H1 (cell line): Measurements from ENCODE around the gene FOXK1. TPM values are rescaled to one million over a fixed set of nuclear protein-coding genes. Genes with fewer than 3 reads are reported as not detected.

Experiments
- CTCF ChIA-PET: fragments of 300-600 bp; sonication (Branson Sonifier 250); formaldehyde crosslinking; loops from one replicate; lab custom pipeline; 2021; ENCODE audit not compliant: partially characterized antibody; lab: Charles Lee
- POLR2A ChIA-PET: fragments of 300-600 bp; sonication (Branson Sonifier 250); formaldehyde crosslinking; loops from one replicate; lab custom pipeline; 2021; ENCODE audit warnings: inconsistent platforms; ENCODE audit not compliant: partially characterized antibody; lab: Charles Lee
- DNase-seq, 2 experiments: peaks; one replicate each; pipeline versions ENCODE4 v3.0.0 to v3.0.0-alpha.2; 2010 to 2022; ENCODE audit warnings: low spot score in 2 of 2, low read depth in 1 of 2, mixed read lengths in 1 of 2
- FAIRE-seq: peaks from 2 replicates; lab custom pipeline; 2011; peaks lifted over from hg19 to GRCh38; lab: Jason Lieb, UNC
- H2AFZ ChIP-seq: 2 replicates; pipeline ENCODE4 v1.8.1; 2012; ENCODE audit warnings: low read length, inconsistent platforms
- H2AK5ac ChIP-seq: 2 replicates; pipeline ENCODE4 v1.6.1; 2013; ENCODE audit warnings: low read depth, low read length
- H2BK120ac ChIP-seq: replicated peaks from 2 replicates; pipeline ENCODE3; 2013; ENCODE audit warnings: low read depth, low read length, inconsistent platforms
- H2BK12ac ChIP-seq: 2 replicates; pipeline ENCODE4 v1.6.1; 2013; ENCODE audit warnings: low read depth, low read length
- H2BK15ac ChIP-seq: 2 replicates; pipeline ENCODE4 v1.6.1; 2013; ENCODE audit warnings: low read length
- H2BK20ac ChIP-seq: 2 replicates; pipeline ENCODE4 v1.6.1; 2013; ENCODE audit warnings: low read length
- H2BK5ac ChIP-seq: 2 replicates; pipeline ENCODE4 v1.6.1; 2013; ENCODE audit warnings: low read depth, low read length
- H3K14ac ChIP-seq: 2 replicates; pipeline ENCODE4 v1.6.1; 2013; ENCODE audit warnings: inconsistent platforms; ENCODE audit not compliant: insufficient read length
- H3K18ac ChIP-seq: 2 replicates; pipeline ENCODE4 v1.6.1; 2013; ENCODE audit warnings: low read length; ENCODE audit errors: extremely low read depth
- H3K23ac ChIP-seq: 2 replicates; pipeline ENCODE4 v1.6.1; 2013; ENCODE audit warnings: inconsistent platforms; ENCODE audit not compliant: insufficient read length
- H3K23me2 ChIP-seq: 2 replicates; pipeline ENCODE4 v1.6.1; 2013; ENCODE audit warnings: low read depth, low read length
- H3K27ac ChIP-seq: 2 replicates; pipeline ENCODE4 v1.6.1; 2011; ENCODE audit warnings: low read depth, low read length, inconsistent platforms
- H3K27me3 ChIP-seq, 4 experiments: replicated peaks in 1 of 4; 1 replicate in 1 of 4; 2 replicates in 3 of 4; pipeline versions ENCODE4 v1.6.1 to v1.8.1; 2011 to 2013; ENCODE audit warnings: low read length in 3 of 4, mild to moderate bottlenecking in 3 of 4, inconsistent platforms in 2 of 4, mixed read lengths in 2 of 4, moderate library complexity in 1 of 4; ENCODE audit not compliant: control insufficient read depth in 3 of 4, insufficient read depth in 3 of 4; ENCODE audit errors: extremely low read depth in 1 of 4
- H3K36me3 ChIP-seq, 4 experiments: 2 replicates each; pipeline versions ENCODE4 v1.6.1 to v1.8.1; 2011 to 2013; ENCODE audit warnings: mild to moderate bottlenecking in 4 of 4, low read length in 3 of 4, moderate library complexity in 2 of 4, control low read depth in 1 of 4, inconsistent platforms in 1 of 4; ENCODE audit not compliant: insufficient read depth in 4 of 4, control insufficient read depth in 2 of 4
- H3K4ac ChIP-seq: replicated peaks from 2 replicates; pipeline ENCODE3; 2013; ENCODE audit warnings: low read length, low read depth, mixed read lengths, inconsistent platforms; ENCODE audit not compliant: insufficient read length
- H3K4me1 ChIP-seq, 4 experiments: replicated peaks in 1 of 4; 1 replicate in 1 of 4; 2 replicates in 3 of 4; pipeline versions ENCODE4 v1.6.1 to v1.8.1; 2011 to 2013; ENCODE audit warnings: low read length in 3 of 4, inconsistent platforms in 2 of 4, mixed read lengths in 1 of 4; ENCODE audit not compliant: insufficient read depth in 4 of 4, control insufficient read depth in 3 of 4
- H3K4me2 ChIP-seq, 2 experiments: 2 replicates each; pipeline versions ENCODE4 v1.6.1 to v1.8.1; 2011 to 2013; ENCODE audit warnings: low read depth in 2 of 2, low read length in 2 of 2, control low read depth in 1 of 2, inconsistent platforms in 1 of 2, mild to moderate bottlenecking in 1 of 2; ENCODE audit not compliant: insufficient read depth in 1 of 2
- H3K4me3 ChIP-seq, 4 experiments: fragments of 200-600, 300-600 bp in 1 of 4; sonication (generic), shearing (Covaris generic), sonication (Bioruptor Twin) in 1 of 4; 2 replicates each; pipeline versions ENCODE4 v1.5.1 to v1.8.1; 2011 to 2016; ENCODE audit warnings: low read length in 4 of 4, low read depth in 3 of 4, control low read depth in 2 of 4, inconsistent platforms in 2 of 4, mild to moderate bottlenecking in 2 of 4, mixed read lengths in 1 of 4, moderate library complexity in 1 of 4; ENCODE audit not compliant: insufficient read depth in 2 of 4; ENCODE audit errors: extremely low read depth in 1 of 4
- H3K56ac ChIP-seq: replicated peaks from 2 replicates; pipeline ENCODE3; 2013; ENCODE audit warnings: low read depth, mild to moderate bottlenecking, mixed read lengths, low read length, inconsistent platforms; ENCODE audit not compliant: insufficient read length
- H3K79me1 ChIP-seq: 2 replicates; pipeline ENCODE4 v1.6.1; 2013; ENCODE audit warnings: low read depth, low read length, control low read depth
- H3K79me2 ChIP-seq, 2 experiments: 2 replicates each; pipeline versions ENCODE4 v1.6.1 to v1.8.1; 2012 to 2013; ENCODE audit warnings: low read length in 2 of 2, mild to moderate bottlenecking in 2 of 2, inconsistent platforms in 1 of 2; ENCODE audit not compliant: insufficient read depth in 2 of 2, control insufficient read depth in 1 of 2
- H3K9ac ChIP-seq, 4 experiments: replicated peaks in 1 of 4; 1 replicate in 1 of 4; 2 replicates in 3 of 4; pipeline versions ENCODE4 v1.6.1 to v1.8.1; 2011 to 2013; ENCODE audit warnings: low read depth in 3 of 4, low read length in 3 of 4, control low read depth in 2 of 4, mild to moderate bottlenecking in 2 of 4, moderate library complexity in 2 of 4, inconsistent platforms in 1 of 4; ENCODE audit errors: extremely low read depth in 1 of 4
- H3K9me3 ChIP-seq, 2 experiments: 2 replicates each; pipeline versions ENCODE4 v1.6.1 to v1.8.1; 2012 to 2013; ENCODE audit warnings: mild to moderate bottlenecking in 2 of 2, moderate library complexity in 2 of 2, control low read depth in 1 of 2, inconsistent platforms in 1 of 2, low read depth in 1 of 2, low read length in 1 of 2, mixed read lengths in 1 of 2; ENCODE audit not compliant: insufficient read depth in 2 of 2
- H4K20me1 ChIP-seq, 2 experiments: replicated peaks in 1 of 2; 2 replicates each; pipeline versions ENCODE3 to v1.8.1; 2011 to 2013; ENCODE audit warnings: inconsistent platforms in 2 of 2, low read length in 2 of 2, mild to moderate bottlenecking in 1 of 2; ENCODE audit not compliant: insufficient read depth in 2 of 2, control insufficient read depth in 1 of 2
- H4K5ac ChIP-seq: 2 replicates; pipeline ENCODE4 v1.6.1; 2013; ENCODE audit warnings: low read length, low read depth, mixed read lengths, inconsistent platforms; ENCODE audit not compliant: insufficient read length
- H4K8ac ChIP-seq: 2 replicates; pipeline ENCODE4 v1.8.0; 2013; ENCODE audit warnings: mild to moderate bottlenecking, moderate library complexity, low read length, inconsistent platforms; ENCODE audit not compliant: insufficient read depth; ENCODE audit errors: extremely low read depth
- H4K91ac ChIP-seq: replicated peaks from 2 replicates; pipeline ENCODE3; 2013; ENCODE audit warnings: low read length, mixed read lengths, inconsistent platforms; ENCODE audit not compliant: insufficient read length
- CHD1 ChIP-seq: IDR thresholded peaks from 2 replicates; pipeline ENCODE4 v1.6.1; 2012; ENCODE audit warnings: low read depth, low read length, improper control_type of control experiment
- EZH2 ChIP-seq: fragments of 200-600 bp; sonication (generic); IDR thresholded peaks from 2 replicates; pipeline ENCODE4 v1.7.1; 2012; ENCODE audit warnings: low read depth, mild to moderate bottlenecking, moderate library complexity, low read length, inconsistent platforms; ENCODE audit not compliant: severe bottlenecking
- FOSL1 ChIP-seq: IDR thresholded peaks from 2 replicates; pipeline ENCODE4 v1.6.1; 2011; ENCODE audit warnings: mild to moderate bottlenecking, low read depth, low read length, moderate library complexity; ENCODE audit not compliant: insufficient read depth
- JUN ChIP-seq: IDR thresholded peaks from 2 replicates; pipeline ENCODE4 v1.6.1; 2011; ENCODE audit warnings: low read depth, mild to moderate bottlenecking, improper control_type of control experiment, low read length
- KDM1A ChIP-seq: fragments of 200-600, 300-600 bp; sonication (generic); IDR thresholded peaks from 2 replicates; pipeline ENCODE4 v1.7.1; 2016; ENCODE audit warnings: mild to moderate bottlenecking, low read length, borderline replicate concordance
- POLR2A ChIP-seq, 2 experiments: IDR thresholded peaks; 1 replicate in 1 of 2; 2 replicates in 1 of 2; pipeline ENCODE4 v1.6.1; 2011; ENCODE audit warnings: low read depth in 2 of 2, low read length in 2 of 2, mild to moderate bottlenecking in 2 of 2; ENCODE audit errors: control extremely low read depth in 1 of 2
- SRF ChIP-seq: IDR thresholded peaks from 2 replicates; pipeline ENCODE4 v1.6.1; 2011; ENCODE audit warnings: mild to moderate bottlenecking, low read depth, low read length, moderate library complexity
- ZNF274 ChIP-seq: IDR thresholded peaks from 2 replicates; pipeline ENCODE4 v1.7.0; 2012; ENCODE audit warnings: low read length, borderline replicate concordance; ENCODE audit errors: extremely low read depth
- WGBS, 2 experiments: shearing (Covaris generic) in 1 of 2; methylation state at CpG; one replicate each; pipeline versions ENCODE4 v1.1.6 to v1.1.7; 2013 to 2015; ENCODE audit warnings: low lambda C conversion rate in 2 of 2, mixed read lengths in 2 of 2, inconsistent platforms in 1 of 2, low coverage in 1 of 2, missing lambda C conversion rate in 1 of 2; ENCODE audit not compliant: insufficient replicate concordance in 2 of 2, insufficient coverage in 1 of 2, insufficient read length in 1 of 2; ENCODE audit errors: extremely low coverage in 1 of 2, missing lambda C conversion rate in 1 of 2; 5-methylcytosine and 5-hydroxymethylcytosine counted together
- polyA plus RNA-seq, 7 experiments: library from polyadenylated mRNA; depleted of rRNA in 3 of 7; stranded (reverse) in 5 of 7; unstranded in 2 of 7; fragments of >200 nt in 5 of 7; fragments of 200-250 nt in 2 of 7; gene quantifications; 1 replicate in 5 of 7; 2 replicates in 1 of 7; 4 replicates in 1 of 7; pipeline versions ENCODE4 v1.2.1 to v1.2.3, GENCODE V29; 2011 to 2013; ENCODE audit warnings: missing spikeins in 2 of 7, mixed read lengths in 2 of 7
- total RNA-seq: library from RNA; stranded (reverse); fragmentation: NEBNext Ultra II Directional; extraction: Animal tissue kit (Norgen Biotek cat#: 25700); gene quantifications from 2 replicates; pipeline ENCODE4 v1.2.1, GENCODE V29; 2021

Gene FOXK1
- total and polyA plus RNA-seq, 2 of the 8 experiments (the other 6 are each of a cell fraction or from before 2014, with no cell fraction given): 2.0 to 8.5 TPM

DNA sequence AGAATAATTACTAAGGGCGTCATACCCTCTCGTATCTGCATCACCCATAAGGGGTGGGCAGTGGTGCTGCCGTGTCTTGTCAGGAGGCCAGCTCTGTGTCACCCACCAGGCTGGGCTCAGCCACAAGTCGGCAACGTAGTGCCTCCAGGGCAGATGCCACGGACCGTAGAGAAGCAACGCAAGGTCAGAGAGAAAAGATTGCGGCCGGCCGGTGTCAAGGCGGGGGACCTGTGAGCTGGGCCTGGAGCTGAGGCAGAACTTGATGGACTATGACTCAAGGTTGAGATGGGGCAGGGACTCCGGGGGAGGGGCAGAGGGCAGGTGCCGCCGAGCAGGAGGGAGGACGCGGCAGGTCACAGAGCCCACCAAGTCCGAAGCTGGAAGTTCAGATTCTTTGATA, 29.5 kb downstream of the FOXK1 start:
- no peak overlapping the region for H2AFZ ChIP-seq
- H2BK120ac ChIP-seq: no peak overlapping the region
- H3K27ac ChIP-seq: no peak overlapping the region
- TF ChIP-seq JUN: no peak
- TF ChIP-seq KDM1A: no peak
- no peak for TF ChIP-seq ZNF274
- TF ChIP-seq POLR2A (IDR thresholded peaks at IDR 0.05; ENCODE audit: control extremely low read depth in 1 of 2, low read depth in 2 of 2, low read length in 2 of 2): no peak
- no peak for TF ChIP-seq CHD1
- TF ChIP-seq FOSL1: no peak
- no peak for TF ChIP-seq SRF
- TF ChIP-seq EZH2: no peak
- no peak overlapping the region for H3K23ac ChIP-seq
- no peak overlapping the region for H2AK5ac ChIP-seq
- H4K20me1 ChIP-seq: peaks cover 48% of the 10 kb centered on the region in 2 experiments
- H3K23me2 ChIP-seq: peaks cover 8% of the 10 kb centered on the region
- H3K4me1 ChIP-seq: peaks cover 2 to 10% (median 7%) of the 10 kb centered on the region in 4 experiments
- H3K79me2 ChIP-seq: peaks cover 0 to 2% of the 10 kb centered on the region in 2 experiments; a peak in 1 of 4 replicates
- no peak overlapping the region for H3K14ac ChIP-seq
- FAIRE-seq (no peak), DNase-seq (no peak)
- POLR2A ChIA-PET: no interaction called here
- H3K4ac ChIP-seq: no peak overlapping the region
- H4K5ac ChIP-seq: no peak overlapping the region
- WGBS, 2 experiments: 94% methylated on average over 18 of the region's 18 CpGs; no CpG with 5 or more reads in 1 of the 2 experiments
- no peak overlapping the region for H2BK15ac ChIP-seq
- H3K4me3 ChIP-seq: no peak overlapping the region
- no peak overlapping the region for H2BK12ac ChIP-seq
- H3K9me3 ChIP-seq: peaks cover 0 to 3% of the 10 kb centered on the region in 2 experiments; a peak in 1 of 4 replicates
- no peak overlapping the region for H3K56ac ChIP-seq
- CTCF ChIA-PET: interaction anchor here (2.0 kb wide), 1 partner anchor 80 kb away, joined by 7 read pairs; no protein-coding TSS in a partner anchor
- H4K8ac ChIP-seq: no peak overlapping the region; the same call in 1 of the 2 replicates
- H3K27me3 ChIP-seq: peaks cover 30 to 68% (median 62%) of the 10 kb centered on the region in 4 experiments
- no peak overlapping the region for H4K91ac ChIP-seq
- no peak overlapping the region for H2BK5ac ChIP-seq
- no peaks in the 10 kb centered on the region for H3K36me3 ChIP-seq
- H2BK20ac ChIP-seq: no peak overlapping the region
- peaks cover 3% of the 10 kb centered on the region; the same call in 1 of the 2 replicates for H3K79me1 ChIP-seq
- H3K18ac ChIP-seq: no peak overlapping the region
- H3K4me2 ChIP-seq: no peak overlapping the region
- no peak overlapping the region for H3K9ac ChIP-seq
